HG03378 (cell line): ENCODE data around the gene ANKRD9.
"Not testable (repeated sequence)": the region's sequence is repeated elsewhere in the genome, so short reads cannot be mapped to it uniquely, and the experiment has no call there.

Source experiments
- ATAC-seq: cut with Tn5 transposase; IDR thresholded peaks from one replicate; pipeline ENCODE4 v1.9.1; 2021; ENCODE audit warnings: mild to moderate bottlenecking, moderate library complexity; ENCODE audit not compliant: unreplicated experiment

The ANKRD9 gene

GRCh38 chr14:102538602-102539543 is 29.3 kb upstream of the ANKRD9 start:
- no peak for ATAC-seq

- ATAC-seq: no peak
Observed at GRCh38 chr14:102537981-102538601, 28.5 kb upstream of the ANKRD9 start.

DNA sequence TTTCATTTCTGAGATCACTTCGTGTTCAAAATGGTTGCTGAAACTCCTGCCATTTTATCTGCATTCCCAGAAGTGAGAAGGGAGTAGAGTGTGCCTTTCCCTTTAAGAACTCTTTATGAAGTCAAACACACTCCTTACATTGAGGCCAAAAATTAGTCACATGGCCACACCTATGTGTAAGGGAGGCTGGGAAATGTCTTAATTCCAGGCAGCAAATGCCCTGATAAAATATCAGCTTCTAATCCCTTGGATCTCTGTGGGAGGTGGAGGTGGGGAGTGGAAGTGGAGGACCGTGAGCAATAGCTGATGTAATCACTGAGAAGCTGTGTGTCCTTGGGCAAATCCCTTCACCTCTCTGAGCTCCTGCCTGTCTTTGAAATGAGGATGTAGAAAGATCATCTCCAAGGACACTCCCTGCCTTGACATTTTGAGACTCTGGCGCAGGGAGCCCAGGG is 22.7 kb upstream of the ANKRD9 start:
- ATAC-seq: no peak

GRCh38 chr14:102530828-102531478 is 21.4 kb upstream of the ANKRD9 start:
- no peak for ATAC-seq

DNA sequence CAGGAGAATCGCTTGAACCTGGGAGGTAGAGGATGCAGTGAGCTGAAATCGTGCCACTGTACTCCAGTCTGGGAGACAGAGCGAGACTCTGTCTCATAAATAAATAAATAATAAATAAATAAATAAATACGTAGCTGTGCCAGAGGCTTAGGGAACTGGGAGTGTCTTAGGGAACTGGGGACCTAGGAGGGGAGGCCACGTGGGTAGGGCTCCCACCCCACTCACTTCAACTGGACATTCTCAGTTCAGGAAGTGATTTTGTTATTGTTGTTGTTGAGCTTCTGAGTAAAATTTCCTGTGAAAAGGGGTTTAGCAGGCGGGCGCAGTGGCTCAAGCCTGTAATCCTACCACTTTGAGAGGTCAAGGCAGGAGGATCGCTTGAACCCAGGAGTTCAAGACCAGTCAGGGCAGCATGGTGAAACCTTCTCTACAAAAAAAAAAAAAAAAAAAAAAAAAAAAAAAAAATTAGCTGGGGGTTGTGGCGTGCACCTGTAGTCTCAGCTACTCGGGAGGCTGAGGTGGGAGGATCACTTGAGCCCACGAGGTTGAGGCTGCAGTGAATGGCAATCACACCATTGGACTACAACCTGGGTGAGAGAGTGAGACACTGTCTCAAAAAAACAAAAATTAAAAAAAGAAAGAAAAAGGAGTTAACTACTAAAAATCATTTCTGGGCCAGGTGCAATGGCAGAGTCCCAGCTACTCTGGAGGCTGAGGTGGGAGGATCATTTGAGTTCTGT is 19.0 kb upstream of the ANKRD9 start:
- ATAC-seq: no peak

DNA sequence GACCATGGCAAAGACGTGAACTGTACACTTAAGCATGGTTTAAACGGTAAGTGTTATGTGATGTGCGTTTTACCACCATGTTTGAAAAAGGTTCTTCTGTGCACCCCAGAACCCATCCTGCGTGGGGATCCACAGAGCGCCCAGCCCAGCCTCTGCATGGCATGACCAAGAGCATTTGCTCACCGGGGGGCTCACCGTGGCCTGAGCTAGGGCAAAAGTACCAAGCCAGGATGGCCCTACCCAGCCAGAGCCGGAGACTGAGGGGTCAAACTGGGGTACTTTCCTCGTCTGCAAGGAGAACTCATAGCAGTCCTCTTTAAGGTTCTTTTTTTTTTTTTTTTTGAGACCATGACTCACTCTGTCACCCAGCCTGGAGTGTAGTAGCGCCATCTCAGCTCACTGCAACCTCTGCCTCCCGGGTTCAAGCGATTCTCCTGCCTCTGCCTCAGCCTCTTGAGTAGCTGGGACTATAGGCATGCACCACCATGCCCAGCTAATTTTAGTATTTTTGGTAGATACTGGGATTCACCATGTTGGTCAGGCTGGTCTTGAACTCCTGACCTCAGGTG is 16.4 kb upstream of the ANKRD9 start:
- ATAC-seq: no peak

DNA sequence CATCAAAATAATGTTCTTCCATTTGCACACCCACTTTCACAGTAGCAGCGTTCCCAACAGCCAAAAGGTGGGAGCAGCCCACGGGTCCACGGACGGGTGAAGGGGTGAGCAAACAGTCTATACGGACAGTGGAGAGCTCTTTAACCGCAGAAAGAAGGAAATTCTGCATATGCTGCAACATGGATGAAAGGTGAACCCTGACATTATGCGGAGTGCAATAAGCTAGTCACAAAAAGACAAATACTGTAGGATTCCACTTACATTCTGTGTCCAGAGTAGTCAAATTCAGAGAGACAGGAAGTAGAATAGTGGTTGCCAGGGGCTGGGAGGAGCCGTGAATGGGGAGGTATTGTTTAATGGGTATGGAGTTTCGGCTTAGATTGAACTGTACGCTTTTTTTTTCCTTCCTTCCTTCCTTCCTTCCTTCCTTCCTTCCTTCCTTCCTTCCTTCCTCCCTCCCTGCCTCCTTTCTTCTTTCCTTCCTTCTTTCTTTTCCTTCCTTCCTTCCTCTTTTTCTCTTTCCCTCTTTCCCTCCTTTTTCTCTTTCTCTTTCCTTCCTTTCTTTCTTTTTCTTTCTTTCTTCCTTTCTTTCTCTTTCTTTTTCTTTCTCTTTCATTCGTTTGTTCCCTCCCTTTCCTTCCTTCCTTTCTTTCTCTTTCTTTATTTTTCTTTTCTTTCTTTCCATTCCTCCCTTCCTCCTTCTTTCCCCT is 15.8 kb upstream of the ANKRD9 start:
- ATAC-seq: peak; percentile 20

DNA sequence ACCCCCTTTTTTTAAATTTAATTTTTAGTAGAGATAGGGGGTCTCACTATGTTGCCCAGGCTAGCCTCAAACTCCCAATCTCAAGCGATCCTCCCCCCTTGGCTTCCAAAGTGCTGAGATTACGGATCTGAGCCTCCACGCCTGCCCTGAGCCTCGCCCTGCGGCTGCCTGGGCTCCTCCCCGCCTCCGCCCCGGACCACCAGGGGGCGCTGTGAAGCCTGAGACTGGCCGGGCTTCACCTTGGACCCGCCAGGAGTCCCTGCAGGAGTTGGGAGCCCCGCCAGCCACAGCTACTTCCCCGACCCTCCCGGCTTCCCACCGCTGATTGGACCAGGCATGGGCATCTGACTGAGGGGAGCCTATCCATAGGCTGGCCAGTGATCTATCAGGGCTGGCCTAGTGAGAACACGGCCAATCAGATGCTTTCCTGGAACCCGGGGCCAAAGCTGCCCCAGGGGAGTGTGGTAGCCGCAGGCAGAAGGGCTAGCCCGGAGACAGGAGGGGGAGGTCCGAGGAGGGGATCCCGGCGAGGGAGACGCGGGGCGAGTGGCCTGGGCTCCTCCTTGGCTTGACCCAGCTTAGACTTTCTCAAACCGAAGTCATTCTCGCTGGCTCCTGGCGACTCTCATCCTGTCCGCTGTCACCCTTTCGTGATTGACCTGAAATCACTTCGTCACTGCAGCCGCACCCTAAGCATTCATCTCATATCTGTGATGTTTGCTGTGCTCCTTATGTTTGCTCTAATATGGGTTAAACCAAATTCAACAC is 15.1 kb upstream of the ANKRD9 start:
- peak; percentile 96 for ATAC-seq

DNA sequence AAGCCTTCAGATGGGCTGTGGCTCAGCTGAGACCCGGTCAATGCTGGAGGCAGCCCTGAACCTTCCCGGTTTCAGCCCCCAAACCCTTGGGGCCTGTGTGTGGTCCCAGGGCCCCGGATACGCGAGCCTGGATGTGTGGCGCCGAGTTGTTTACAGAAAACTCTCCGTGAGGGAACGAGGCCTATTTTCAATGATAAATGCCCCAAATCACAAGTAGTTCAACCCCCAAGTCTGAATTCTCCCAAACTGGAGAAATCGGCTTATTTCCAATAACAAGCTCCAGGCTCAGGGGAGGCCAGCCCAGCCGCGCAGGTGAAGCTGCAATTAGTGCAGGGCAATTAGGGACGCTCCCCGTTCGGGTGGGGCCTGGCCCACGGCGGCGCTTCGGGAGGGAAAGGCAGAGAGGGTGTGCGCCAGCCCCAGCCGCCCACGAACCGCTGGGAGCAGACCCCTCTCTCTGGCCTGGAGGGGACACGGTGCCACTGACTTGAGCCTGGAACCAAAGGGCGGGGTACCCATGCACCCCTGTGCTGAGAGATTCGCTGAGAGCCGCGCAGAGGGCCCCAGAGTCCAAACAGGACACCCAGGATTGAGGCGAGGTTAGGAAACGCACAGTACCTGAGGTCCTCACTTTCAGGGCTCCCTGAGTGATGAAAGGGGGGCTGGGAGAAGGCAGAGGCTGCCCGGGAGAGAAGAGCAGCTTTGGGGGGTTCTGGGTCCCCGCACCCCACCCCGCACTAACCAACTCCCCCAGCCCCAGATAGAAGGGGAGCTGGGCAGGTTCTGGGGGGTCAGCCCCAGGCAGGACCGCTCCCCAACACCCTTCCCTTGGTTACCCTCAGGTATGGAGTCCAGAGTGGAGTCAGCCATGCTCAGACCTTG is 14.2 kb upstream of the ANKRD9 start:
- no peak for ATAC-seq

GRCh38 chr14:102523200-102523568 is 13.6 kb upstream of the ANKRD9 start:
- no peak for ATAC-seq

- ATAC-seq: not testable (repeated sequence)
Observed at GRCh38 chr14:102519709-102520108, 10.1 kb upstream of the ANKRD9 start.

DNA sequence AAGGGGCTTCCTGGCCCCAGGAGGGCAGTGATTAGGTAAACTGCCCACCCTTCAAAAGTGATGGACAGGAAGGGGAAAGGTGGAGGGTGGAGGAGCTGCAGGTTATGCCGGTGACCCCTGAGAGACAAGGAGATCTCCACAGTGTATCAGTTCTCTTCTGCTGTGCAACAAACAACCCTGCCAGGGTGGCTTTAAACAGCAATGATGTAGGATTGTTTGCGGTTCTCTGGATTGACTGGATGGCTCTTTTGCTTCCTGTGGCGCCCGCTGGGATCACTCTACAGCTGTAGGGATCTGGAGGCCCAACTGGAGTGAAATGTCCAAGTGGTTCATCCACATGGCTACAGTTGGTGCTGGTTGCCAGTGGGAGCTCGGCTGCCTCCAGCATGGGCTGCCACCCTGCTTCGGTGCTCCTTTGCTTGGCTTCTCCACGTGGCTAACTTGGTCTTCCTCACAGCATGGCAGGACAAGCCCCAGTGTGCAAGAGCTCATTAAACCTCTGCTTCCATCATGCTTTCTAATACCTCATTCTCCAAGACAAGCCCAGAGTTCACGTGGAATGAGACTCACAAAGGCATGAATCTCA is 8.6 kb upstream of the ANKRD9 start:
- no peak for ATAC-seq

DNA sequence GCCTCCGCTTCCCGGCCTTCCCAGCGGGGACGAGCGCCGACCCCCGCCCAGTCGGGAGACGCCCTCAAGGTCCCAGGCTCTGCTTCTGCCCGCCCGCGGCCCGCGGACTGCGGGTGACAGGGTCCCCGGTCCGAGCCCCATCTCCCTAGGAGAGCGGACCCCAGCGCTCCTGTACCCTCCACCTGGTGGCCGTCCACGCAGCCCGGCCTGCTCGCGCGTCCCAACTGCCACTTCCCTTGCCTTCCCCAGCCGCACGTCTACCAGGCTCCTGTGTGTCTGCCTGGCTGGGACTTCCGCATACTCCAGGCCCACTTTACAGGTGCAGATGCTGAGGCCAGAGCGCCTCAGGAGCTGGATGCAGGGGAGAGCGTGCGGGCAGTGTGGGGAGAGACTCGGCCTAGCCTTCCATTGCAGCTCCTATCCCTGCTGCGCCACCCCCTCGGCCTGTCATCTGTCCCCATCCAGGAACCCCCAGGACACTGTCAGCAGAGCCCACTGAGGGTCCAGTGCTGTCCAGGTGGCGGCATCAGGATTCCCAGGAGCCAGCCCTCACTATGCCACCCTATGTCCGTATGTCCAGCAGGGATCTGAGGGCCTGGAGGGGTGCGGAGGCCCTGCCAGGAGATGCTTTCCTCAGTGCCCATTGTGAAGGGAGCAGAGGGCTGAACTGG is 8.0 kb upstream of the ANKRD9 start:
- no peak for ATAC-seq

DNA sequence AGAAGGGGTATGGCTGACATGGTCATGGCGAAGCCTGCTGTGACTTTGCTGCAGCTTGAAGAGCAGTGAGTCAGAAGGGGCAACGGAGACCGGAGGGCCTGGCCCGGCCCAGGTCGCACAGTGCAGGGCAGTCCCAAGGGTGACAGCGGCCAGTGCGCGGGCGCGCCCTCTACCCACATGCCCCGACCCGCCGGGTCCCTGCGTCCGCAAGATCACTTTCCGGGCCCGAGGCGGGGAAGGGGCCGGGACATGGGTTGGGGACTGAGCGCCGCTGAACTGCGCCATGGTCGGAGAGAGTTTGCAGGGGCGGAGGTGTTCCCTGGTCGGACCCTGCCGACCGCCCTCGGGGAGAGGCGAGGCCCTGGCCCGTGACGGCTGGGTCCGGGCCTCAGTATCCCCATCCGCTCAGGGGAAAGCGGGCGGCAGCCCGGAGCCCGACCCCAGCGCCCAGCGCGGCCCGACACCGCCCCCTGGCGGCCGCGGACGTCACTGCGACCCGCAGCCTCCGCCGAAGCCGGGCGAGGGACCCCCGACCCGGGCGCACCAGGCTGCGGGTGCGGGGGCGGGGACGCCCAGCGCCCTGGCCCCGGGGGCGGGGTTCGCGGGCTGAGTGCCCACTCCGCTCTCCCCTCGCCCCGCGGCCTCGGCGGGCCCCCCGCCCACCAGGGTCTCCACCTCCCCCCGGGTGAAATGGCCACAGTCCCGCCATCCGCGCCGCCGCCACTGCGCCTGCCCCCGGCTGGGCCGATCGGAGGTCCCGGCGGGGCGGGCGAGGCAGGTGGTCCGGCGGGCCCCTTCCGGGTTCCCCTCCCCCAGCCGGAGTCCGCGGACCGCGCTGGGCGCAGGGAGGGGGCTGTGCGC is 7.2 kb upstream of the ANKRD9 start:
- no peak for ATAC-seq

GRCh38 chr14:102514987-102515733 is 5.6 kb upstream of the ANKRD9 start:
- no peak for ATAC-seq
